ENCODE measurements around the gene PRRG3.

PRRG3 gene

DNA sequence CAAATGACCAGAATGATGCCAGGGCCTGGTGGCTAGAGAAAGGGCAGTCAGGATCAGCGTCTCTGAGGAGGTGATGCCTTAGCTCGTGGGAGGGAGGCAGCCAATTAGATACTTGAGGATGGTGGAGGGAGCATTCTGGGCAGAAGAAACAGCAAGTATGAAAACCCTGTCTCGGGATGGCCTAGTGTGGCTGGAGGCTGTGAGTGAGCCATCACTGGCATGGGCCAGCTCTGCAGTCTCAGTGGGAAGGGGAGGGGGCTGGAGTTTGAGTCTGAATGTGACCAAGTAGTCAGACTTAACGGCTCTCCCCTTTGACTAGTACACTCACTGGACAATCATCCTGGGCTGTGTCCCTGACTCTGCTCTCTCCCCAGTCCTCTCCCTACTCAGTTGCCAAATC lies 46.3 kb downstream of the PRRG3 start:
- DNase-seq (ENCODE audit: extremely low read depth in 1 of 2, low read depth in 1 of 2) = no peak

DNA sequence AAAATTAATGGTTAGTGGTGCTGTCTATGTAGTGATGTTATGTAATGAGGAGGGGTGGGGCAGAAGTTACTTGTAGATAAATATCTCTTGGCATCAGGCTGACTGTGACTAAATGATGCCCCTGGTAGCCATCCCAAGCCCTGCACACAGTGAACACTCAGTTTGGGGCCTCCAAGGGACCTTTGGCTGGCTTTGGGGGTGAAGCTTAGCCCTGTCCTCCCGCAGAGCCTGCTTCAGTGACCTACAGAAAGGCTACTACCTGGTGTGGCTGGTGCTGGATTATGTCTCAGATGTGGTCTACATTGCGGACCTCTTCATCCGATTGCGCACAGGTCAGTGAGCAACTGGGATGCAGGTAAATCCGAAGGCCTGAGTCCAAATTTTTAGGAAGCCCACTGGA lies 47.1 kb downstream of the PRRG3 start:
- DNase-seq (ENCODE audit: extremely low read depth in 1 of 2, low read depth in 1 of 2) = no peak

DNA sequence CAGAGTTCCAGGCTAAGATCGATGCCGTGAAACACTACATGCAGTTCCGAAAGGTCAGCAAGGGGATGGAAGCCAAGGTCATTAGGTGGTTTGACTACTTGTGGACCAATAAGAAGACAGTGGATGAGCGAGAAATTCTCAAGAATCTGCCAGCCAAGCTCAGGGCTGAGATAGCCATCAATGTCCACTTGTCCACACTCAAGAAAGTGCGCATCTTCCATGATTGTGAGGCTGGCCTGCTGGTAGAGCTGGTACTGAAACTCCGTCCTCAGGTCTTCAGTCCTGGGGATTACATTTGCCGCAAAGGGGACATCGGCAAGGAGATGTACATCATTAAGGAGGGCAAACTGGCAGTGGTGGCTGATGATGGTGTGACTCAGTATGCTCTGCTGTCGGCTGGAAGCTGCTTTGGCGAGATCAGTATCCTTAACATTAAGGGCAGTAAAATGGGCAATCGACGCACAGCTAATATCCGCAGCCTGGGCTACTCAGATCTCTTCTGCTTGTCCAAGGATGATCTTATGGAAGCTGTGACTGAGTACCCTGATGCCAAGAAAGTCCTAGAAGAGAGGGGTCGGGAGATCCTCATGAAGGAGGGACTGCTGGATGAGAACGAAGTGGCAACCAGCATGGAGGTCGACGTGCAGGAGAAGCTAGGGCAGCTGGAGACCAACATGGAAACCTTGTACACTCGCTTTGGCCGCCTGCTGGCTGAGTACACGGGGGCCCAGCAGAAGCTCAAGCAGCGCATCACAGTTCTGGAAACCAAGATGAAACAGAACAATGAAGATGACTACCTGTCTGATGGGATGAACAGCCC lies 48.6 kb downstream of the PRRG3 start:
- no peak for DNase-seq (ENCODE audit: extremely low read depth in 1 of 2, low read depth in 1 of 2)

DNA sequence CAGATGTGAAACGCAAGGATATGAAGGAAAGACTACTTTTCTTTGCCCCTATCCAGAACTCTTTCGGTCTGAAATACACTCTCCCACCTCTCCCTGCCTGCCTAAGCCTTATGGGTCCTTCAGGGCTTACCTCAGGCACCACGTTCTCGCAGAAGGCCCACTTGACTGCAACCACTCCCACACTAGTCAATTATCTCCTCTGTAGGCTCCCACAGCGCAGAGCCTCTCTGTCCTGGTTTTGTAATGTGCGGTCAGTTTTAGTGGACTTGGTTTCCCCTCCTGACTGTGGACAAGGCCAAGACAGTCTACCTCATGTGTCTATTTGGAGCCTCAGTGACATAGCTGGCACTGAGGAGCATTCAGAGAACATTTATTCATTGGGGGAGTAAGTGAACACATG lies 50.4 kb downstream of the PRRG3 start:
- DNase-seq (ENCODE audit: extremely low read depth in 1 of 2, low read depth in 1 of 2) = no peak

DNA sequence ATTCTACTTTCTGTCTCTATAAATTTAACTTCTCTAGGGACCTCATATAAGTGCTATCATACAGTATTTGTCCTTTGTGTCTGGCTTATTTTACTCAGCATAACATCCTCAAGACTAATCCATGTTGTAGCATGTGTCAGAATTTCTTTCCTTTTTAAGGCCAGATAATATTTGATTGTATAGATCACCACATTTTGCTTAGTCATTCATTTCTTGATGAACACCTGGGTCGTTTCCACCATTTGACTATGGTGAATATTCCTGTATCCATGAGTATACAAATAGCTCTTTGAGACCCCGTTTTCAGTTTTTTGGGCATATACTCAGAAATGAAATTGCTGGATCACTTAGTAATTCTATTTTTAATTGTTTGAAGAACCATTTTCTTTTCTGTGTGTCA lies 51.2 kb downstream of the PRRG3 start:
- DNase-seq (ENCODE audit: extremely low read depth in 1 of 2, low read depth in 1 of 2) = no peak

DNA sequence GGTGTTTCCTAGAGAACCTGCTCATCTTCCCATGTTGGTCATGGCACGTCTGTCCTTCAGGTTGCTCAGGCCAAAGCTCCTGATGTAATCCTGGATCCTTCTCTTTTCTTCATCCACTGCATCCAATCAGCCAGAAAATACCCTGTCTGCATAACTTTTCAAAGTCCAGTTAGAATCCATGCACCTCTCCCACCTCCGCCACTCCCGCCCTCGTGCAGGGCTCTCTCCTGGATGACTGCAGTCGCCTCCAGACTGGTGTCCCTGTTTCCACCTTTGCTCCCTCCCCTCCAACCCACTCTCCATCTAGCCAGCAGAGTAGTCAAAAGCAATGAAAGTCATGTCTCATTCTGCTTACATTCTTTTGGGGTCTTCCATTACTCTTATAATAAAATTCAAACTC lies 55.3 kb downstream of the PRRG3 start:
- DNase-seq (ENCODE audit: extremely low read depth in 1 of 2, low read depth in 1 of 2) = no peak

DNA sequence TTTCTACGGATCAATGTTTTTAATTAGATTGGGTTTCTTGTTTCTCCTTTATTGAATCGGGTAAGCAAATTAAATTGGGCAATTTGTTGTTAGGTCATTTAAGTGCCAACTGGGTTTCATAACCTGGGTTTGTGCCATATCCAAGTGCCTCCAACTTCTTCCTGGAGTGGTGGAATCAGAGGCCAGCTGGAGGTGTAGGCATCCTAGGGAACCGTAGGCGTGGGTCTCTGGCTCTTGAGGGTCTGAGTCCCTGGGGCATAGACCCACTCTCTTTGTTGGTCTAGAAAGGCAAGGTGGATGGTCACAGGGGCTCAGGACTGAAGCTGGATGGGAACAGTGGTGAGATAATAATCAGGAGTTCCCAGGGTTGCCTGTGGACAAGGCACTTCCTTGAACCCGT lies 57.6 kb downstream of the PRRG3 start:
- DNase-seq (ENCODE audit: extremely low read depth in 1 of 2, low read depth in 1 of 2) = no peak

DNA sequence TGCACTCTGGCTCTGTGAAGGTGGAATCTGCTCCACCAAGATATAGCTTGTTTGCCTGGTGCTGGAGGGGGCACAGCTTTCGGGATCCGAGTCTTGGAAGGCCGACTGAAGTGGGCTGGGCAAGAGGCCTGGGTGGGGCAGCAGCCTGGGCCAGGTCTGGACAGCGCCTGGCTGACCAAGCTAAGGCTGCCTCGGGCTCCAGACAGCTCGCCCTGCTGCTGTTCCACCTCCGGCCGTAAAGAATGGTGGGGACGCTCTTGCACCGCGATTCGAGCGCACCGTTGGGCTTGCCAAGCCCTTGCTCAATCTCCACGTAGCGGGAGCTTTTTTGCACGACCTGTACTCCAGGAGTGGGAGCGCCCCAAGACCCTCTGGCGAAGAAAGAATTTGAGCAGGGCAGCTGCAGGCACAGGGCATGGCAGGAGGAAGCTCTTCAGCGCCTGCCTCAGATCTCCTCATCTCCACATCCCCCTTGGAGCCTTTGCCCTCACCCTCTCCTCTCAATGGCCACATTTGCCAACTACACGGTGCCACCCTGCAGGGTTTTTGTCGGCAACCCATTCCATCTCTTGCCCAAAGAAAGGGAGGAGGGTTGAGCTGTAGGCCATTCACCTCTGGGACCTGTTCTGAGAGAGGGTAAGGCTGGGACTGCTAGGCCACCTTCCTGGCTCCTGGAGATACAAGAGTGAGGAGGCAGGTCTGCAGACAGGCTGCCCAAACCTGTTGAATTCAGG lies 58.2 kb downstream of the PRRG3 start:
- DNase-seq (ENCODE audit: extremely low read depth in 1 of 2, low read depth in 1 of 2) = no peak

DNA sequence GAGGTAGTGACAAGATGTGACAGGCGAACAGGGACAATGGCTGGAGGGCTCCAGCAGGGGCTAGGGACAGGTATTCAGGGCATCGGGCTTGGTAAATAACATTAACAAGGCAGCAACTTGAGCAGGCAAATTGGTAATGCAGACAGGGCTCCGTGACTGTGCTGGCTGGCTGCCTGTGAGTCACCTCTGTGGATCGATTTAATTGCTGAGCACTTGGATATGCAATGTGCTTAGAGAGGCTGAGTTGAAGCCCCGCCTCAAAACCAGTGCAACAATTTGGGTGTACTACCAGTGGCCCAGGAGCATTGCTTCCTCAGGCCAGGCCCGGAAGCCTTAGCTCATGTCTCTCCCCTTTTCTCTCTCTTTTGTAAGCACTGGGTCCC lies 58.8 kb downstream of the PRRG3 start:
- no peak for DNase-seq (ENCODE audit: extremely low read depth in 1 of 2, low read depth in 1 of 2)

DNA sequence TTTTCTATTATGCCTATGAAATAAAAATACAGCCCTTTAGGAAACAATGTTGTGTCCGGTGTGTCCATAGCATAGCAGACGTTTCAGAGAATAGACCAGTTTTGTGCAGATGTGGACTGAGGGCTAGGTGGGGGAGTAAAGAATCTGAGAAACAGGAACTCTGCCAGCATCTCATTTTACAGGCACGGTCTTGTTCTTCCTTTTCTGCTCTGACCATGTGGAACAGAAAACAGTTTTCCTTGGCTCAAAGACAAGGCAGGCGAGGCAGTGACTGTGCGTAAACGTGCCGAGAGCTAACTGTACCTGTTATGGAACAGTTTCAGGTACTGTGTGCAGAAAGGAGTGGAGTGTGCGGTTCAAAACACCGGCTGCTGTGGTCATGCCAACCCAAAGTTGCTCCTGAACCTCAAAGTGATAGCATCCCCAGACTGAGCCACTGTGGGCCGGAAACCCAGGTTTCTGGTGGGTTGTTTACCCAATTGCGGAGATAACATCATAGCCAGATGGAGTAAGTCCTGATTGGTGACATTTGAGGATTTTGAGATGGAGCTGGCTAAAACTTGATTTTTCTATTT lies 59.5 kb downstream of the PRRG3 start:
- no peak for DNase-seq (ENCODE audit: extremely low read depth in 1 of 2, low read depth in 1 of 2)

All from activated CD8-positive, alpha-beta memory T cell treated with anti-CD3 and anti-CD28 coated beads for 1 hour (primary cell).